Endothelial cell of umbilical vein (primary cell): ENCODE results near the gene MIA. TPM values are rescaled to one million over a fixed set of nuclear protein-coding genes. Genes with fewer than 3 reads are reported as not detected.

ENCODE experiments used
- BruUV-seq: library from RNA; stranded (reverse); fragments of 400-500 nt; replicated peaks from 2 replicates; lab custom pipeline; 2021; lab: Mats Ljungman, UMichigan
- CTCF ChIA-PET: fragments of 300-600, 350-600 bp; sonication (Branson Sonifier 250); formaldehyde crosslinking; loops from one replicate; lab custom pipeline; 2021; ENCODE audit warnings: antibody characterized with exemption, inconsistent platforms; lab: Charles Lee
- POLR2A ChIA-PET: fragments of 300-600, 350-600 bp; sonication (Branson Sonifier 250); formaldehyde crosslinking; loops from one replicate; lab custom pipeline; 2021; ENCODE audit warnings: antibody characterized with exemption, inconsistent platforms; lab: Charles Lee
- DNase-seq: peaks from one replicate; pipeline ENCODE4 v3.0.0-alpha.2; 2011; ENCODE audit warnings: low read depth, low spot score
- FAIRE-seq: peaks from 2 replicates; lab custom pipeline; 2011; peaks lifted over from hg19 to GRCh38; lab: Jason Lieb, UNC
- H2AFZ ChIP-seq: 2 replicates; pipeline ENCODE4 v1.6.0; 2012; ENCODE audit warnings: low read depth, low read length, control low read depth, inconsistent platforms
- H3K27ac ChIP-seq: 2 replicates; pipeline ENCODE4 v1.5.1; 2011; ENCODE audit warnings: low read depth, mild to moderate bottlenecking, control low read depth, low read length, moderate library complexity; ENCODE audit not compliant: insufficient read depth
- H3K27me3 ChIP-seq, 2 experiments: 2 replicates each; pipeline versions ENCODE4 v1.6.0 to v1.6.1; 2011; ENCODE audit warnings: low read length in 2 of 2, mixed read lengths in 1 of 2; ENCODE audit not compliant: control insufficient read depth in 2 of 2, insufficient read depth in 2 of 2
- H3K36me3 ChIP-seq, 2 experiments: 2 replicates in 1 of 2; 3 replicates in 1 of 2; pipeline ENCODE4 v1.5.1; 2011; ENCODE audit warnings: low read length in 2 of 2, mild to moderate bottlenecking in 1 of 2, moderate library complexity in 1 of 2; ENCODE audit not compliant: control insufficient read depth in 2 of 2, insufficient read depth in 2 of 2; ENCODE audit errors: extremely low read depth in 1 of 2
- H3K4me1 ChIP-seq: 3 replicates; pipeline ENCODE4 v1.5.1; 2011; ENCODE audit warnings: mild to moderate bottlenecking, low read length; ENCODE audit not compliant: control insufficient read depth, insufficient read depth; ENCODE audit errors: extremely low read depth
- H3K4me2 ChIP-seq: 2 replicates; pipeline ENCODE4 v1.6.1; 2011; ENCODE audit warnings: low read length, control low read depth, mixed read lengths; ENCODE audit not compliant: insufficient read depth
- H3K4me3 ChIP-seq, 3 experiments: fragments of 200-600 bp in 1 of 3; sonication (generic), shearing (Covaris generic) in 1 of 3; replicated peaks in 1 of 3; 2 replicates each; pipeline ENCODE4 v1.5.1; 2011 to 2016; ENCODE audit warnings: control low read depth in 3 of 3, low read length in 3 of 3, mild to moderate bottlenecking in 2 of 3, inconsistent platforms in 1 of 3, low read depth in 1 of 3, moderate library complexity in 1 of 3; ENCODE audit not compliant: insufficient read depth in 1 of 3
- H3K79me2 ChIP-seq: 2 replicates; pipeline ENCODE4 v1.6.0; 2012; ENCODE audit warnings: low read length, inconsistent platforms; ENCODE audit not compliant: control insufficient read depth, insufficient read depth
- H3K9ac ChIP-seq: replicated peaks from 2 replicates; pipeline ENCODE3; 2011; ENCODE audit warnings: low read length, control low read depth; ENCODE audit not compliant: insufficient read depth; ENCODE audit errors: extremely low read depth
- H3K9me1 ChIP-seq: replicated peaks from 3 replicates; pipeline ENCODE4 v1.6.0; 2011; ENCODE audit warnings: mild to moderate bottlenecking, low read length; ENCODE audit not compliant: control insufficient read depth, insufficient read depth; ENCODE audit errors: extremely low read depth
- H3K9me3 ChIP-seq: replicated peaks from 2 replicates; pipeline ENCODE4 v1.5.1; 2012; ENCODE audit warnings: low read length, inconsistent platforms; ENCODE audit not compliant: control insufficient read depth, insufficient read depth
- H4K20me1 ChIP-seq: replicated peaks from 2 replicates; pipeline ENCODE3; 2011; ENCODE audit warnings: mild to moderate bottlenecking, low read length; ENCODE audit not compliant: control insufficient read depth, insufficient read depth; ENCODE audit errors: extremely low read depth
- CTCF ChIP-seq, 2 donors: IDR thresholded peaks; 1 replicate in 1 of 2; 2 replicates in 1 of 2; pipeline ENCODE4 v1.5.1; 2011; ENCODE audit warnings: low read length in 2 of 2, mild to moderate bottlenecking in 2 of 2, moderate library complexity in 2 of 2, control low read depth in 1 of 2, inconsistent platforms in 1 of 2, low read depth in 1 of 2; ENCODE audit not compliant: insufficient read depth in 1 of 2; ENCODE audit errors: extremely low read depth in 1 of 2
- EZH2 ChIP-seq: IDR thresholded peaks from 2 replicates; pipeline ENCODE4 v1.6.1; 2012; ENCODE audit warnings: borderline replicate concordance, low read depth, mild to moderate bottlenecking, moderate library complexity, low read length, inconsistent platforms; ENCODE audit not compliant: severe bottlenecking
- FOS ChIP-seq: IDR thresholded peaks from 2 replicates; pipeline ENCODE4 v1.6.1; 2011; ENCODE audit warnings: mild to moderate bottlenecking, low read length, moderate library complexity, borderline replicate concordance; ENCODE audit not compliant: insufficient read depth
- GATA2 ChIP-seq: IDR thresholded peaks from 2 replicates; pipeline ENCODE4 v1.7.0; 2011; ENCODE audit warnings: low read depth, mild to moderate bottlenecking, moderate library complexity, mixed read lengths, low read length; ENCODE audit not compliant: insufficient read length, insufficient read depth
- JUN ChIP-seq: IDR thresholded peaks from 2 replicates; pipeline ENCODE4 v1.6.1; 2011; ENCODE audit warnings: borderline replicate concordance, low read depth; ENCODE audit not compliant: insufficient read length, insufficient read depth
- MYC ChIP-seq: IDR thresholded peaks from one replicate; pipeline ENCODE4 v1.6.1; 2011; ENCODE audit warnings: mild to moderate bottlenecking, low read depth, low read length
- POLR2A ChIP-seq: IDR thresholded peaks from 2 replicates; pipeline ENCODE4 v1.6.1; 2012; ENCODE audit warnings: low read depth, mild to moderate bottlenecking, control low read depth, low read length
- POLR2AphosphoS5 ChIP-seq: IDR thresholded peaks from 2 replicates; pipeline ENCODE4 v1.6.1; 2012; ENCODE audit warnings: low read depth, mild to moderate bottlenecking, control low read depth, low read length, moderate library complexity; ENCODE audit not compliant: insufficient read depth
- dilution Hi-C: fragments of 300-500 bp; cut with MboI; formaldehyde crosslinking; loops from one replicate; pipeline ENCODE4 v1.15.0; 2019; ENCODE audit warnings: low sequenced_read_pairs; ENCODE audit not compliant: extremely low pct_ligation_motif_present
- intact Hi-C: fragments of 100-400 bp; cut with micrococcal nuclease; formaldehyde crosslinking; loops from one replicate; pipeline ENCODE4 v1.10.0; 2022
- polyA plus RNA-seq, 4 experiments: library from polyadenylated mRNA; depleted of rRNA in 3 of 4; stranded (reverse) in 3 of 4; unstranded in 1 of 4; fragments of >200 nt; gene quantifications; 2 replicates each; pipeline versions ENCODE4 v1.2.1 to v1.2.3, GENCODE V29; 2011 to 2012; ENCODE audit warnings: missing spikeins in 1 of 4
- total RNA-seq: library from RNA; stranded (reverse); gene quantifications from 2 replicates; pipeline ENCODE4 v1.2.3, GENCODE V29; 2021
- TF ChIP-seq, protein P1 (sequence below): IDR thresholded peaks from 2 replicates; pipeline ENCODE4 v1.6.1; 2011; ENCODE audit not compliant: insufficient read depth, insufficient read length

The MIA gene
- total and polyA plus RNA-seq, 2 donors (not counting 3 experiments of a cell fraction or from before 2014, with no cell fraction given) = 0.32 TPM; not detected in 1

GRCh38 chr19:40733149-40733548 is 42.2 kb upstream of the MIA start:
- POLR2A ChIA-PET = no interaction called here
- dilution Hi-C loops (no loop called here), intact Hi-C loops (no loop called here)
- H3K9me3 ChIP-seq = no peaks in the 10 kb centered on the region
- FAIRE-seq = no peak
- H3K4me1 ChIP-seq = no peaks in the 10 kb centered on the region
- no peak overlapping the region for H3K27ac ChIP-seq
- no peaks in the 10 kb centered on the region for H3K79me2 ChIP-seq
- H3K9me1 ChIP-seq = no peaks in the 10 kb centered on the region
- no peak overlapping the region for H3K4me2 ChIP-seq
- H3K4me3 ChIP-seq = no peak overlapping the region
- no peaks in the 10 kb centered on the region for H3K27me3 ChIP-seq
- CTCF ChIA-PET = interaction anchor here (1.1 to 1.7 kb wide), 3 partner anchors 12 to 99 kb away, joined by 3 to 4 read pairs (median 3); partner anchors contain the start of gene EGLN2
- H3K9ac ChIP-seq = no peak overlapping the region
- TF ChIP-seq CTCF (IDR thresholded peaks at IDR 0.05; ENCODE audit: extremely low read depth in 1 of 2, insufficient read depth in 1 of 2, low read depth in 1 of 2, low read length in 2 of 2) (no peak), FOS (no peak), JUN (no peak), MYC (no peak), POLR2AphosphoS5 (no peak), POLR2A (no peak), EZH2 (no peak), GATA2 (no peak)
- TF ChIP-seq, protein P1, sequence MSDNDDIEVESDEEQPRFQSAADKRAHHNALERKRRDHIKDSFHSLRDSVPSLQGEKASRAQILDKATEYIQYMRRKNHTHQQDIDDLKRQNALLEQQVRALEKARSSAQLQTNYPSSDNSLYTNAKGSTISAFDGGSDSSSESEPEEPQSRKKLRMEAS = no peak
- H4K20me1 ChIP-seq = no peaks in the 10 kb centered on the region
- peaks cover 21 to 41% of the 10 kb centered on the region in 2 experiments for H3K36me3 ChIP-seq
- H2AFZ ChIP-seq = no peak overlapping the region
- DNase-seq = no peak
- no TSS peak for BruUV-seq
